Activated CD8-positive, alpha-beta memory T cell treated with anti-CD3 and anti-CD28 coated beads, Interleukin-2, amount 50 U/mL, for 24 hours (primary cell): ENCODE results near the gene RNF43.
"Not testable (repeated sequence)": the region's sequence is repeated elsewhere in the genome, so short reads cannot be mapped to it uniquely, and the experiment has no call there.

Experiments
- DNase-seq: peaks from one replicate; pipeline ENCODE4 v3.0.0-alpha.2; 2020; ENCODE audit errors: extremely low read depth

RNF43 gene

DNA sequence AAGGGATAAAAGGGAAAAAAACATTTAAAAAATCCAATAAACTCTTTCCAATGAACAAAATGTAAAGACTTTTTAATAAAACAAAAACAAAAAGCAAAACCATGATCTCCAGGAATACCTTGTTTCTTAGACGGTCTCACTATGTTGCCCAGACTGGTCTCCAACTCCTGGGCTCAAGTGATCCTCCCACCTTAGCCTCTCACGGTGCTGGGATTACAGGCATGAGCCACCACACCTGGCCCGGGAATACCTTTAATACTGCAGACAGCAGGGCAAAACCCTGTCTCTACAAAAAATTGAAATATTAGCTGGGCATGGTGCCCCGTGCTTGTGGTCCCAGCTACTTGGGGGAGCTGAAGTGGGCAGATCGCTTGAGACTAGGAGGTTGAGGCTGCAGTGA is 7.9 kb downstream of the RNF43 start:
- DNase-seq = no peak

GRCh38 chr17:58403311-58403710 is 14.0 kb downstream of the RNF43 start:
- DNase-seq = no peak

GRCh38 chr17:58402679-58403078 is 14.7 kb downstream of the RNF43 start:
- DNase-seq = no peak

- no peak for DNase-seq
Measured at GRCh38 chr17:58402047-58402446, 15.3 kb downstream of the RNF43 start.

- no peak for DNase-seq
Measured at GRCh38 chr17:58401287-58401686, 16.0 kb downstream of the RNF43 start.

- DNase-seq = no peak
Measured at GRCh38 chr17:58400826-58401225, 16.5 kb downstream of the RNF43 start.

DNA sequence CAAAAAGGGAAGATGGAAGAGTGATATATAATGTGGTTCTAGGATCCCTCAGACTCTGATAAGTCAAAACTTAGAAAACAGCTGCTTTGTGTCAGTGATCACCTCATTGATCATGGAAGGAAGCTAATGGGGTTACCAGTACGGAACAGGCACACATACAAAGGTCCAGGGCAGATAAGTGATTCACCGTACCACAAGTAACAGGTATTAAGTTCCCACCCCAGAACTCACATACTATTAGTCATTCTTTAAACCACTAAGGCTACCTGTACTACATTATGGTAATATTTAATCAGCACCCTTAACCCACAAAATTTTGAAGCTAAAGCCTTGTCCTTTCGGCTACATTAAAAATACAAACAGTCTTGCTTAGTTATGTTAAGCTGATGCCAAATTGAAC is 17.4 kb downstream of the RNF43 start:
- no peak for DNase-seq

DNA sequence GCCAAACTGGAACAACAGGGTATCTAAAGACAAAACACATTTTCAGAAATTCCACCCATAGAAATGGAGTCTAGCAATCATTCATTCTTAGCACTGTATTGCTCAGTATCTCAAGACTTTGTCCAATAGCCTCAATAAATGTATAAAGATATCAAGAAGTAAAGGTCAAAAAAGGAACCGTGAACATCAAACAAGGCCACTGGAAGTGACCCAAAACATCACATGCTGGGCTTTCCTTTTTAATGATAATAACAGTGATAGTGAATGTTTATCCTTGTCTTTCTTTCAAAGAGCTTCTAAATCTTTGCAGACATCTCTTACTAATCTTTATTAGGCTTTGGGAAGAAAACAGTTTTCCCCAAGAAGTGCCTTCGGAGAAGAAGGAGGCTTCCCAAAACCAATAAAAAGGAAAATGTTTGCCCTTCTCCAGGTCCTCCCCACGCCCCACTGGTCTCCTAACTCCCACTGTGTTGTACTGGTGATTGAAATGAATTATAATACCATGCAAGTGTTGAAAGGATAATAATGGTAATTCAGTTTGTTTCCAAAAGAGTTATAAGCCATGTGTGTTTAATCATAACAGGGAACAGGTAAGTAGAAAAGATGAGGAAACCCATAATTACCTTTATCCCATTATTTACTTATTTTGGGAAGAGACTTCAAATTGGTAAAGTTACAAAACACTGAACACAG is 18.6 kb downstream of the RNF43 start:
- DNase-seq = no peak

DNA sequence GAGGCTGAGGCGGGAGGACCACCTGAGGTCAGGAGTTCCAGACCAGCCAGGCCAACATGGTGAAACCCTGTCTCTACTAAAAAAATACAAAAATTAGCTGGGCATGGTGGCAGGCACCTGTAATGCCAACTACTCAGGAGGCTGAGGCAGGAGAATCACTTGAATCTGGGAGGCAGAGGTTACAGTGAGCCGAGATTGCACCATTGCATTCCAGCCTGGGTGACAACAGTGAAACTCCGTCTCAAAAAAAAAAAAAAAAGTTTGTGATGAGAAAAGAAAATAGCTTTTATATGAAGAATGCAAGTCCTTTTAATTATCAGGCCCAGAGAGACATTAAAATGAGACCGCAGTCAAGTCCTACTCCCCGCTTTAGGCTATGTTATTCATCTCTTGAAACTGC is 19.9 kb downstream of the RNF43 start:
- DNase-seq = not testable (repeated sequence)

- DNase-seq = no peak
Measured at GRCh38 chr17:58396173-58396572, 21.2 kb downstream of the RNF43 start.

GRCh38 chr17:58394534-58395223 is 22.7 kb downstream of the RNF43 start:
- DNase-seq = no peak

DNA sequence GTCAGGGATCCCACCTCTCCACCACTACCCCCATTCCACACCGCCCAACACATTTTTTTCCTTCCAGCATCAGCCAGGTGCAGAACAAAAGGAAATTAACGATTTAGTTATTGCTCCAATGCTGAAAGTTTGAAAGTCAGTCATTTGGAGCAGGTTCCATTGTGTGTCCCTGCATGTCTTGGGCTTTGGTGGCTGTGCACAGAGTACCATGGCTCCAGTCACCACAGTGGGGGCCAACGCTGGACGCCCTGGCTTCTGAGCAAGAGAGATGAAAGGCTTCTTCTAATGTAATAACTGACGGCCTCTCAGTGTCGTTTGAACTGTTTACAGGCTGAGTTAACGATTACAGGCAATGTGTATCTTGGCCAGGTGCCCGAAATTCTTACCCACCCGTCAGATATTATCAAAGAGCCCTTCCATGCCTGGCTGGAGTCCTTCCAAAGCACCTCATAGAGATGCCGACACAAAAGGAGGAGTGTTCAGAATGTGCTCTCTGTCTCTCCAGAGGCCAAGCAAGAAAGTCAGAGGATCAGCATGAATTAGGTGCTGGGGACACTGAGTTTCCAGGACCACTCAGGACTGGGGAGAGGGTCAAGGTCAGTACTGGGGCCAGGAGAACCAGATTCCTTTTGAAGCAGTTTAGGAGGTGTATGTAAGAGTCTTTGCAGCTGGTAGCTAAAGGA is 25.9 kb downstream of the RNF43 start:
- no peak for DNase-seq

DNA sequence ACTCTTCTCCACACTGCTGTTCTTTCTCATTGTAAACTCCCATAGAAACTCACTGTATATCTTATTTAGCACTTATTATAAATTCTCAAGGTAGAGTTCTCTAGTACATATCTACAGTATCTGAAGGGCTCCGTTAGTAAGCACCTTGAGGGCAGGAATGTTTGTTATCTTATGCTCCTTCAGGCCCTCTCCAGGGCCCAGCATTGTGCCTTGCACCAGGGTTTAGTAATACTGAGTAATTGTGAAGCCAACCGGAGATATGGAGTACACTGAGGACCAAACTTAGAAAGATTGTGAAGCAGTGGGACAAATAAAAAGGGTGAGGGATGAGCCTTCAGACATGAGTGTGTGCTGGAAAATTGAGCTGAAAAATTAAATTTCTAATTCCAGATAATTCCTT is 26.4 kb downstream of the RNF43 start:
- DNase-seq = no peak

DNA sequence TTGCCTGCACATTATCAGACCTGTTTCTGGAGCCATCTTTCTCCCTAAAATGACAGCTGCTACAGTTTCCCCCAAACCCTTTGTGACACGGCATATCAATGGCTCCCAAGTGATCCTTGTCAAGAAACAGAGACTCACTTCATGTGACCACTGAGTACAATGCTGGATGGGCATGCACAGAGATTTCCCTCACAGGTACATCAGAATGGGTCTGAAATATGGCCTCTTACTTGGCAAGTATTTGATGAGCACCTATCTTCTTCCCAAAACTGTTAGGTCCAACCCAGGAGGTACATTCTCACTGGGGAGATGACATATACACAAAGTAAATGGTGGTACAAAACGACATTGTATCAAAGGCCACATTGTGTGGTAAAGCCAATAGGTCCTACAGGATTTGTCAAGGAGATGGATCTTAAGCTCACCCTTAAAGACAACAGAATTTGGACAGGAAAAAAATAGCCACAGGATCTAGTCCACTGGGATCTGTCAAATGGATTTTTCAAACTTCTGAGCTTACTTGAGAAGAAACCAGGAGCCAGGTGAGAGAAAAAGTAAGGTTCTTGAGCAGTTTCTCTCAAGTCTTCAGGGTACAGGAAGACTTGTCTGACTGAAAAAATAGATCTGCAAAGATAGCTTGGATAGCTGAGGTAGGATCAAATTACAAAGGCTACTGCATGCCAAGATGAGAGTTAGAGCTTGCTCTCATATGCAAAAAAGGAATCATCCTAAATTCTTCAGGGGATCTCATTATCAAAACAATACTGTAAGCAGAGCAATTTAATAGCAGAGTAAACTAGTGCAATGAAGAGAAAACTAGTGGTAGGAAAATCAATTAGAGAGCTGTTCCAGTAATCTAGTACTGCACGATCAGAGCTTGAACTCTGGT is 28.8 kb downstream of the RNF43 start:
- no peak for DNase-seq

DNA sequence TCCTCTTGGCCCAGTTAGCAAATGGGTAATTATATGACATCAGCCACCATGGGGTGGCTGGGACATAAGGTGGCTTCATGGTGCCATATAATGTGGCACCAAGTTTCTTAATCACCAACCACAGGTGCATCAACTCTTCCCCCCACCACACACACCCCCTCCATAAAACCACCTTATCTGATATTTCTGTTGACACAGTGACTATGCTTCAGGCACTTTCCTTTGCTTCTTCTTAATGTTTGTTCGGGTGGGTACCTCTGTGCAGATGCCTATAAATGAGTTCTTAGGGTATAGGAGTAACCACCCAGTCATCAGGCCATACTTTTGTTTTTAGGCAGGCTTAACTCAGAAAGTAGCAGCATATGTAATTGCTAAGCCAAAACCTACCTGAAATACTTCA is 29.5 kb downstream of the RNF43 start:
- DNase-seq = no peak

GRCh38 chr17:58386708-58387107 is 30.6 kb downstream of the RNF43 start:
- DNase-seq = no peak

DNA sequence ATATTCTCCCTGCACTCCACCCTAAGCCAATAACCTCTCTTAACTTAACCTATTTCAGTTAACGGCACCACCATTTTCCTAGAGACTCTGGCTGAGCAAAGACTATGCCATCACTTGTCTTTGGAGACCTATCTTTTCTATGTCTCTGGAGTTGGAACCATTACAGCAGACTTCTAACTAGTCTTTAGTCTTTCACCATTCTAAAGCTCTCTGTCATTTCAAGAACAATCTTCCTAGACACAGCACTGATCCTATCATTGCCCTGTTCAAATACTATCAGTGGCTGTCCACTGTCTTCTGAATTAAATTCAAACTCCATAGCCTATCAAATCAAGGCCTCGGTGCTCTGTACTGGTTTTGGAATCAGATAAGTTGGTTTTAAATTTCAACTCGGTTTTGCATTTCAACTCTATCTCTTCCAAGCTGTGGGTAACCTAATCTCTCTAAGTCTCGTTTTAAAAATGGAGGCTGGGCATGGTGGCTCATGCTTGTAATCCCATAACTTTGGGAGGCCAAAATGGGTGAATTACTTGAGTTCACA is 31.9 kb downstream of the RNF43 start:
- DNase-seq = no peak

GRCh38 chr17:58384897-58385296 is 32.4 kb downstream of the RNF43 start:
- no peak for DNase-seq

- no peak for DNase-seq
Measured at GRCh38 chr17:58383892-58384462, 33.4 kb downstream of the RNF43 start.

- no peak for DNase-seq
Measured at GRCh38 chr17:58382872-58383242, 34.5 kb downstream of the RNF43 start.

GRCh38 chr17:58382108-58382871 is 35.0 kb downstream of the RNF43 start:
- DNase-seq = no peak
